GM12875 (cell line): ENCODE data around the gene MET.

ENCODE experiments used
- H3K4me3 ChIP-seq: one replicate; pipeline ENCODE4 v1.5.1; 2011; ENCODE audit warnings: low read depth, low read length, control low read depth
- TF ChIP-seq, protein P1 (sequence below): IDR thresholded peaks from 2 replicates; pipeline ENCODE4 v1.5.1; 2011; ENCODE audit warnings: low read depth, mild to moderate bottlenecking, control low read depth, inconsistent platforms, low read length, moderate library complexity, borderline replicate concordance; ENCODE audit not compliant: insufficient read depth

The MET gene

GRCh38 chr7:116837586-116837985, 165.6 kb downstream of the MET start:
- no peak overlapping the region for H3K4me3 ChIP-seq
- TF ChIP-seq, protein P1, sequence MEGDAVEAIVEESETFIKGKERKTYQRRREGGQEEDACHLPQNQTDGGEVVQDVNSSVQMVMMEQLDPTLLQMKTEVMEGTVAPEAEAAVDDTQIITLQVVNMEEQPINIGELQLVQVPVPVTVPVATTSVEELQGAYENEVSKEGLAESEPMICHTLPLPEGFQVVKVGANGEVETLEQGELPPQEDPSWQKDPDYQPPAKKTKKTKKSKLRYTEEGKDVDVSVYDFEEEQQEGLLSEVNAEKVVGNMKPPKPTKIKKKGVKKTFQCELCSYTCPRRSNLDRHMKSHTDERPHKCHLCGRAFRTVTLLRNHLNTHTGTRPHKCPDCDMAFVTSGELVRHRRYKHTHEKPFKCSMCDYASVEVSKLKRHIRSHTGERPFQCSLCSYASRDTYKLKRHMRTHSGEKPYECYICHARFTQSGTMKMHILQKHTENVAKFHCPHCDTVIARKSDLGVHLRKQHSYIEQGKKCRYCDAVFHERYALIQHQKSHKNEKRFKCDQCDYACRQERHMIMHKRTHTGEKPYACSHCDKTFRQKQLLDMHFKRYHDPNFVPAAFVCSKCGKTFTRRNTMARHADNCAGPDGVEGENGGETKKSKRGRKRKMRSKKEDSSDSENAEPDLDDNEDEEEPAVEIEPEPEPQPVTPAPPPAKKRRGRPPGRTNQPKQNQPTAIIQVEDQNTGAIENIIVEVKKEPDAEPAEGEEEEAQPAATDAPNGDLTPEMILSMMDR = no peak

DNA sequence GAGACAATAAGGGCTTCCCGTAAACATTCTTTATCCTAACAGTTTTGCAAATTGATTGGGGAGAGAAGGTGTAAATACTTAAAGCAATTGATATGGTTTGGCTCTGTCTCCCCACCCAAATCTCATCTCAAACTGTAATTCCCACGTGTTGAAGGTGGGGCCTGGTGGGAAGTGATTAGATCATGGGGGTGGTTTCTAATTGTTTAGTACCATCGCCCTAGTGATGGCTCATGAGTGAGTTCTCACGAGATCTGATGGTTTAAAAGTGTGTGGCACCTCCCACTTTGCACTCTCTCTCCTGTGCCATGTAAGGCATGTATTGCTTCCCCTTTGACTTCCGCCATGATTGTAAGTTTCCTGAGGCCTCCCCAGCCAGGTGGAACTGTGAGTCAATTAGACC, 168.3 kb downstream of the MET start:
- no peak overlapping the region for H3K4me3 ChIP-seq
- TF ChIP-seq, protein P1 = no peak

DNA sequence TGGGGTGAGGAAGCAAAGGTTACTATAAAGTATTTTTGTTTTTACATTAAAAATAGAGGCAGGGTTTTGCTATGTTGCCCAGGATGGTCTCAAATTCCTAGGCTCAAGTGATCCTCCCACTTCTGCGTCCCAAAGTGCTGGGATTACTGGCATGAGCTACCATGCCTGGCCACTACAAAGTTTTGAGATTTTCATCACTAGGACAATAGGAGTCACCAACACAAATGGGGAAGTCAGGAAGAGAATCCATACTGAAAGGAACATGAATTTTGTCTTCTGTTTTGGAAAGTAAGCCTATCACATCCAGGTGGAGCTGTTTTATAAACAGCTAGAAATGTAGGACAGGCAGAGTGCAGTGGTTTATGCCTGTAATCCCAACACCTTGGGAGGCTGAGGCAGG, 170.4 kb downstream of the MET start:
- TF ChIP-seq, protein P1 = no peak
- no peak overlapping the region for H3K4me3 ChIP-seq

- H3K4me3 ChIP-seq = no peak overlapping the region
- TF ChIP-seq, protein P1 = no peak
Observed at GRCh38 chr7:116843378-116843777, 171.4 kb downstream of the MET start.
